ENCODE results near the gene PPP2R5E. TPM values are rescaled to one million over a fixed set of nuclear protein-coding genes. Genes with fewer than 3 reads are reported as not detected.

The PPP2R5E gene
- total RNA-seq, 1 experiment from 2014 or later = 45.0 TPM

GRCh38 chr14:63423889-63424288, 119.3 kb downstream of the PPP2R5E start (continued):
- TF ChIP-seq ATF3 (IDR thresholded peaks at IDR 0.05) = no peak

DNA sequence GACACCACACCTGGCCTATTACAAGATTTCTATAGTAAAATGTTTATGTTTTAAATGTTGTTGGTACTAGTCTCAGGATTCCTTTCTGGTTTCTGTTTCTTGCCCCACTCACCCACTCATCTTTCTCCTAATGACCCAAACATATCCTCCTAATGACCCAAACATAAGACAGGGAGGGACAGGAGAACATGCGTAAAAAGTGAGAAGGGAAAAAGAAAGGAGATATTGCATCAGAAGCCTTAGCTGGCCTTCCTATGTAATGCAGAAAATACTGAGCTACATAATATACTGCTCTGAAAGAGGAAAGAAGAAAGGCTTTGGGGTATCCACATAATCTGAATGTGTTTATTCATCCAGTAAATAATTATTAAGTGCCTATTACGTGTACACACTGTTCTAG, 119.8 kb downstream of the PPP2R5E start:
- Histone ChIP-seq H3K27ac (ENCODE audit: low read depth, low read length) (no peak overlapping the region), H4K20me1 (ENCODE audit: insufficient read depth) (no peaks in the 10 kb centered on the region), H3K4me2 (ENCODE audit: low read length) (no peak overlapping the region), H3K79me2 (ENCODE audit: insufficient read depth, low read length) (peaks cover 23% of the 10 kb centered on the region; the same call in 1 of the 2 replicates), H3K4me3 (replicated peaks in 1 of 2; ENCODE audit: low read depth in 1 of 2, low read length in 2 of 2) (no peak overlapping the region), H3K36me3 (ENCODE audit: control insufficient read depth in 1 of 2, insufficient read depth in 2 of 2, low read length in 2 of 2) (peaks cover 4 to 7% of the 10 kb centered on the region in 2 experiments; a peak in 2 of 4 replicates), H3K9ac (ENCODE audit: low read length) (no peak overlapping the region), H2AFZ (ENCODE audit: low read depth, low read length, poor library complexity, severe bottlenecking) (no peak overlapping the region), H3K9me2 (ENCODE audit: insufficient read depth) (no peaks in the 10 kb centered on the region), H3K4me1 (ENCODE audit: control insufficient read depth in 1 of 2, insufficient read depth in 2 of 2, low read length in 2 of 2) (no peaks in the 10 kb centered on the region), H3K9me3 (ENCODE audit: control insufficient read depth in 1 of 2, insufficient read depth in 1 of 2, low read depth in 1 of 2, low read length in 2 of 2) (no peaks in the 10 kb centered on the region), H3K27me3 (ENCODE audit: insufficient read depth, low read length) (no peaks in the 10 kb centered on the region)
- ChIA-PET RAD21 (ENCODE audit: low non-redundant PET in 1 of 2, low total read pairs in 2 of 2, uncharacterized antibody in 2 of 2, unreplicated experiment in 2 of 2) (interaction anchor here in 1 of 2 experiments (0.6 kb wide), 1 partner anchor 119 kb away, joined by 4 read pairs; no protein-coding TSS in a partner anchor), CTCF (no interaction called here), POLR2A (no interaction called here)
- no peak for TF ChIP-seq ZBTB33 (IDR thresholded peaks at IDR 0.05; ENCODE audit: extremely low read depth, insufficient replicate concordance, low read length)
- TF ChIP-seq, protein P1, sequence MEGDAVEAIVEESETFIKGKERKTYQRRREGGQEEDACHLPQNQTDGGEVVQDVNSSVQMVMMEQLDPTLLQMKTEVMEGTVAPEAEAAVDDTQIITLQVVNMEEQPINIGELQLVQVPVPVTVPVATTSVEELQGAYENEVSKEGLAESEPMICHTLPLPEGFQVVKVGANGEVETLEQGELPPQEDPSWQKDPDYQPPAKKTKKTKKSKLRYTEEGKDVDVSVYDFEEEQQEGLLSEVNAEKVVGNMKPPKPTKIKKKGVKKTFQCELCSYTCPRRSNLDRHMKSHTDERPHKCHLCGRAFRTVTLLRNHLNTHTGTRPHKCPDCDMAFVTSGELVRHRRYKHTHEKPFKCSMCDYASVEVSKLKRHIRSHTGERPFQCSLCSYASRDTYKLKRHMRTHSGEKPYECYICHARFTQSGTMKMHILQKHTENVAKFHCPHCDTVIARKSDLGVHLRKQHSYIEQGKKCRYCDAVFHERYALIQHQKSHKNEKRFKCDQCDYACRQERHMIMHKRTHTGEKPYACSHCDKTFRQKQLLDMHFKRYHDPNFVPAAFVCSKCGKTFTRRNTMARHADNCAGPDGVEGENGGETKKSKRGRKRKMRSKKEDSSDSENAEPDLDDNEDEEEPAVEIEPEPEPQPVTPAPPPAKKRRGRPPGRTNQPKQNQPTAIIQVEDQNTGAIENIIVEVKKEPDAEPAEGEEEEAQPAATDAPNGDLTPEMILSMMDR (IDR thresholded peaks at IDR 0.05 in 2 of 3, conservative IDR thresholded peaks at IDR 0.05 in 1 of 3; ENCODE audit: borderline replicate concordance in 1 of 3, insufficient read depth in 1 of 3, low read depth in 2 of 3, low read length in 2 of 3) = no peak
- DNase-seq (ENCODE audit: low read depth, low spot score) = no peak
- intact Hi-C loops (cut with micrococcal nuclease) = no loop called here
- BruUV-seq (replicated peaks) = no TSS peak
- no peak for ATAC-seq
